ENCODE results near the gene NCBP3.

The NCBP3 gene

GRCh38 chr17:3882276-3882675 lies 36.2 kb upstream of the NCBP3 start:
- H3K27ac ChIP-seq (ENCODE audit: low read depth, low read length): no peak overlapping the region
- H3K4me3 ChIP-seq (ENCODE audit: low read depth in 1 of 2, low read length in 2 of 2): no peak overlapping the region
- peaks cover 29 to 37% of the 10 kb centered on the region in 2 donors for H3K4me1 ChIP-seq (ENCODE audit: control insufficient read depth in 1 of 2, insufficient read depth in 2 of 2, low read length in 2 of 2)
- no peak overlapping the region for H3K9ac ChIP-seq (ENCODE audit: low read depth in 1 of 2, low read length in 2 of 2)
- no peaks in the 10 kb centered on the region for H3K9me3 ChIP-seq (ENCODE audit: control insufficient read depth in 1 of 2, low read length in 2 of 2)
- no peaks in the 10 kb centered on the region for H3K27me3 ChIP-seq (ENCODE audit: control insufficient read depth in 1 of 2, insufficient read depth in 2 of 2, low read length in 2 of 2)
- peaks cover 0 to 15% of the 10 kb centered on the region in 2 donors for H3K36me3 ChIP-seq (ENCODE audit: control insufficient read depth in 1 of 2, insufficient read depth in 2 of 2, low read length in 2 of 2)

- H3K9ac ChIP-seq (ENCODE audit: low read depth in 1 of 2, low read length in 2 of 2): no peak overlapping the region
- H3K27me3 ChIP-seq (ENCODE audit: control insufficient read depth in 1 of 2, insufficient read depth in 2 of 2, low read length in 2 of 2): no peaks in the 10 kb centered on the region
- no peaks in the 10 kb centered on the region for H3K9me3 ChIP-seq (ENCODE audit: control insufficient read depth in 1 of 2, low read length in 2 of 2)
- peaks cover 22 to 24% of the 10 kb centered on the region in 2 donors for H3K4me1 ChIP-seq (ENCODE audit: control insufficient read depth in 1 of 2, insufficient read depth in 2 of 2, low read length in 2 of 2)
- peaks cover 0 to 20% of the 10 kb centered on the region in 2 donors for H3K36me3 ChIP-seq (ENCODE audit: control insufficient read depth in 1 of 2, insufficient read depth in 2 of 2, low read length in 2 of 2)
- H3K27ac ChIP-seq (ENCODE audit: low read depth, low read length): no peak overlapping the region
- H3K4me3 ChIP-seq (ENCODE audit: low read depth in 1 of 2, low read length in 2 of 2): no peak overlapping the region
Measured at GRCh38 chr17:3880983-3881382, 34.9 kb upstream of the NCBP3 start.

GRCh38 chr17:3879591-3880417 lies 33.8 kb upstream of the NCBP3 start:
- Histone ChIP-seq H3K4me1 (ENCODE audit: control insufficient read depth in 1 of 2, insufficient read depth in 2 of 2, low read length in 2 of 2) (peaks cover 14 to 17% of the 10 kb centered on the region in 2 donors), H3K36me3 (ENCODE audit: control insufficient read depth in 1 of 2, insufficient read depth in 2 of 2, low read length in 2 of 2) (peaks cover 0 to 22% of the 10 kb centered on the region in 2 donors), H3K27me3 (ENCODE audit: control insufficient read depth in 1 of 2, insufficient read depth in 2 of 2, low read length in 2 of 2) (no peaks in the 10 kb centered on the region), H3K9ac (ENCODE audit: low read depth in 1 of 2, low read length in 2 of 2) (no peak overlapping the region), H3K27ac (ENCODE audit: low read depth, low read length) (no peak overlapping the region), H3K9me3 (ENCODE audit: control insufficient read depth in 1 of 2, low read length in 2 of 2) (no peaks in the 10 kb centered on the region), H3K4me3 (ENCODE audit: low read depth in 1 of 2, low read length in 2 of 2) (no peak overlapping the region)

- no peaks in the 10 kb centered on the region for H3K9me3 ChIP-seq (ENCODE audit: control insufficient read depth in 1 of 2, low read length in 2 of 2)
- no peaks in the 10 kb centered on the region for H3K27me3 ChIP-seq (ENCODE audit: control insufficient read depth in 1 of 2, insufficient read depth in 2 of 2, low read length in 2 of 2)
- H3K9ac ChIP-seq (ENCODE audit: low read depth in 1 of 2, low read length in 2 of 2): no peak overlapping the region
- H3K4me1 ChIP-seq (ENCODE audit: control insufficient read depth in 1 of 2, insufficient read depth in 2 of 2, low read length in 2 of 2): peaks cover 14 to 17% of the 10 kb centered on the region in 2 donors
- no peak overlapping the region for H3K27ac ChIP-seq (ENCODE audit: low read depth, low read length)
- no peak overlapping the region for H3K4me3 ChIP-seq (ENCODE audit: low read depth in 1 of 2, low read length in 2 of 2)
- peaks cover 0 to 22% of the 10 kb centered on the region in 2 donors for H3K36me3 ChIP-seq (ENCODE audit: control insufficient read depth in 1 of 2, insufficient read depth in 2 of 2, low read length in 2 of 2)
Measured at GRCh38 chr17:3879186-3879585, 33.1 kb upstream of the NCBP3 start.

- Histone ChIP-seq H3K27me3 (ENCODE audit: control insufficient read depth in 1 of 2, insufficient read depth in 2 of 2, low read length in 2 of 2) (no peaks in the 10 kb centered on the region), H3K9ac (ENCODE audit: low read depth in 1 of 2, low read length in 2 of 2) (no peak overlapping the region), H3K27ac (ENCODE audit: low read depth, low read length) (no peak overlapping the region), H3K9me3 (ENCODE audit: control insufficient read depth in 1 of 2, low read length in 2 of 2) (no peaks in the 10 kb centered on the region), H3K36me3 (ENCODE audit: control insufficient read depth in 1 of 2, insufficient read depth in 2 of 2, low read length in 2 of 2) (peaks cover 0 to 31% of the 10 kb centered on the region in 2 donors), H3K4me1 (ENCODE audit: control insufficient read depth in 1 of 2, insufficient read depth in 2 of 2, low read length in 2 of 2) (peaks cover 14 to 17% of the 10 kb centered on the region in 2 donors), H3K4me3 (ENCODE audit: low read depth in 1 of 2, low read length in 2 of 2) (no peak overlapping the region)
Measured at GRCh38 chr17:3877220-3877619, 31.2 kb upstream of the NCBP3 start.

GRCh38 chr17:3875317-3875716 lies 29.3 kb upstream of the NCBP3 start:
- H3K27ac ChIP-seq (ENCODE audit: low read depth, low read length): no peak overlapping the region
- H3K4me3 ChIP-seq (ENCODE audit: low read depth in 1 of 2, low read length in 2 of 2): no peak overlapping the region
- H3K9ac ChIP-seq (ENCODE audit: low read depth in 1 of 2, low read length in 2 of 2): no peak overlapping the region
- H3K27me3 ChIP-seq (ENCODE audit: control insufficient read depth in 1 of 2, insufficient read depth in 2 of 2, low read length in 2 of 2): no peaks in the 10 kb centered on the region
- peaks cover 0 to 27% of the 10 kb centered on the region in 2 donors for H3K36me3 ChIP-seq (ENCODE audit: control insufficient read depth in 1 of 2, insufficient read depth in 2 of 2, low read length in 2 of 2)
- peaks cover 15% of the 10 kb centered on the region in 2 donors for H3K4me1 ChIP-seq (ENCODE audit: control insufficient read depth in 1 of 2, insufficient read depth in 2 of 2, low read length in 2 of 2)
- no peaks in the 10 kb centered on the region for H3K9me3 ChIP-seq (ENCODE audit: control insufficient read depth in 1 of 2, low read length in 2 of 2)

- H3K9ac ChIP-seq (ENCODE audit: low read depth in 1 of 2, low read length in 2 of 2): no peak overlapping the region
- peaks cover 0 to 27% of the 10 kb centered on the region in 2 donors for H3K36me3 ChIP-seq (ENCODE audit: control insufficient read depth in 1 of 2, insufficient read depth in 2 of 2, low read length in 2 of 2)
- no peaks in the 10 kb centered on the region for H3K27me3 ChIP-seq (ENCODE audit: control insufficient read depth in 1 of 2, insufficient read depth in 2 of 2, low read length in 2 of 2)
- H3K4me3 ChIP-seq (ENCODE audit: low read depth in 1 of 2, low read length in 2 of 2): no peak overlapping the region
- H3K27ac ChIP-seq (ENCODE audit: low read depth, low read length): no peak overlapping the region
- H3K4me1 ChIP-seq (ENCODE audit: control insufficient read depth in 1 of 2, insufficient read depth in 2 of 2, low read length in 2 of 2): peaks cover 4 to 5% of the 10 kb centered on the region in 2 donors
- H3K9me3 ChIP-seq (ENCODE audit: control insufficient read depth in 1 of 2, low read length in 2 of 2): no peaks in the 10 kb centered on the region
Measured at GRCh38 chr17:3873862-3874261, 27.8 kb upstream of the NCBP3 start.

GRCh38 chr17:3870871-3871306 lies 24.8 kb upstream of the NCBP3 start:
- Histone ChIP-seq H3K9ac (ENCODE audit: low read depth in 1 of 2, low read length in 2 of 2) (peak overlapping the region in 1 of 2 donors; percentile 54), H3K27me3 (ENCODE audit: control insufficient read depth in 1 of 2, insufficient read depth in 2 of 2, low read length in 2 of 2) (no peaks in the 10 kb centered on the region), H3K36me3 (ENCODE audit: control insufficient read depth in 1 of 2, insufficient read depth in 2 of 2, low read length in 2 of 2) (peaks cover 0 to 21% of the 10 kb centered on the region in 2 donors), H3K4me3 (ENCODE audit: low read depth in 1 of 2, low read length in 2 of 2) (no peak overlapping the region), H3K4me1 (ENCODE audit: control insufficient read depth in 1 of 2, insufficient read depth in 2 of 2, low read length in 2 of 2) (peaks cover 4 to 5% of the 10 kb centered on the region in 2 donors), H3K27ac (ENCODE audit: low read depth, low read length) (no peak overlapping the region), H3K9me3 (ENCODE audit: control insufficient read depth in 1 of 2, low read length in 2 of 2) (no peaks in the 10 kb centered on the region)

GRCh38 chr17:3867606-3868005 lies 21.6 kb upstream of the NCBP3 start:
- H3K36me3 ChIP-seq (ENCODE audit: control insufficient read depth in 1 of 2, insufficient read depth in 2 of 2, low read length in 2 of 2): peaks cover 0 to 3% of the 10 kb centered on the region in 2 donors
- H3K4me1 ChIP-seq (ENCODE audit: control insufficient read depth in 1 of 2, insufficient read depth in 2 of 2, low read length in 2 of 2): peaks cover 4 to 5% of the 10 kb centered on the region in 2 donors
- no peaks in the 10 kb centered on the region for H3K9me3 ChIP-seq (ENCODE audit: control insufficient read depth in 1 of 2, low read length in 2 of 2)
- no peak overlapping the region for H3K27ac ChIP-seq (ENCODE audit: low read depth, low read length)
- no peak overlapping the region for H3K9ac ChIP-seq (ENCODE audit: low read depth in 1 of 2, low read length in 2 of 2)
- H3K4me3 ChIP-seq (ENCODE audit: low read depth in 1 of 2, low read length in 2 of 2): no peak overlapping the region
- H3K27me3 ChIP-seq (ENCODE audit: control insufficient read depth in 1 of 2, insufficient read depth in 2 of 2, low read length in 2 of 2): no peaks in the 10 kb centered on the region

GRCh38 chr17:3867106-3867505 lies 21.1 kb upstream of the NCBP3 start:
- no peak overlapping the region for H3K9ac ChIP-seq (ENCODE audit: low read depth in 1 of 2, low read length in 2 of 2)
- no peaks in the 10 kb centered on the region for H3K27me3 ChIP-seq (ENCODE audit: control insufficient read depth in 1 of 2, insufficient read depth in 2 of 2, low read length in 2 of 2)
- no peaks in the 10 kb centered on the region for H3K9me3 ChIP-seq (ENCODE audit: control insufficient read depth in 1 of 2, low read length in 2 of 2)
- no peaks in the 10 kb centered on the region for H3K36me3 ChIP-seq (ENCODE audit: control insufficient read depth in 1 of 2, insufficient read depth in 2 of 2, low read length in 2 of 2)
- peaks cover 4 to 5% of the 10 kb centered on the region in 2 donors for H3K4me1 ChIP-seq (ENCODE audit: control insufficient read depth in 1 of 2, insufficient read depth in 2 of 2, low read length in 2 of 2)
- H3K27ac ChIP-seq (ENCODE audit: low read depth, low read length): no peak overlapping the region
- no peak overlapping the region for H3K4me3 ChIP-seq (ENCODE audit: low read depth in 1 of 2, low read length in 2 of 2)

All from duodenal mucosa (tissue), 2 donors.